ENCODE measurements around the gene DGKD.

- TF ChIP-seq EZH2phosphoT487 (IDR thresholded peaks at IDR 0.05; ENCODE audit: borderline replicate concordance) (no peak), CTCF (conservative IDR thresholded peaks at IDR 0.05; ENCODE audit: low read length) (no peak)
These were observed 143.4 kb downstream of the DGKD start for GRCh38 chr2:233497692-233498091.

Measured in Loucy (cell line).